Subcutaneous adipose tissue (tissue), 4 donors: ENCODE results near the gene PRPF19. TPM values are rescaled to one million over a fixed set of nuclear protein-coding genes. Genes with fewer than 3 reads are reported as not detected.

ENCODE experiments used
- total RNA-seq, 4 donors: library from RNA; depleted of rRNA; stranded (reverse); fragments of >200 nt; gene quantifications; one replicate each; pipeline ENCODE4 v1.1.0, GENCODE V29; 2016
- TF ChIP-seq, protein P1 (sequence below): fragments of 450-650 bp; IDR thresholded peaks from one replicate; pipeline ENCODE4 v1.5.1; 2016; ENCODE audit warnings: low read depth, mild to moderate bottlenecking, control low read depth, antibody characterized with exemption, moderate library complexity

PRPF19 gene
- total RNA-seq, 4 donors from 2014 or later = 24.3 to 43.2 (median 36.5) TPM

DNA sequence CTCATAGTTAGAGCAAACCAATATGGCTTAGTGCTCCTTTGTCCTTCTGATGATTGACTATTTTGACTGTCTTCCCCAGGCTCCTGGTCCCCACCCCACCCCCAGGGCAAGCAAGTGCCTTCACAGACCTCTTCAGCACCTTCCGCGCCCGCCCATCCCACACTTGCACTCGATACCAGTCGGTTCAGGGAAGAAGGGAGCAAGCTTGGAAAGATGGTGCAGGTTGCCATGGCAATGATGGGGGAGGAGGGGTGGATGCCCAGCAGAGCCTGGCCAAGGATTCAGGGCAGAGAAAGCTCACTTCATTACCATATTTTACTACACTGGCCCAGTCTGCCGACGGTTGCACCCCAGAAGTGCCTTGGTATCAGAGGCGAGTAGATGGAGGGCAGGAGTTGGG lies 20.1 kb upstream of the PRPF19 start:
- TF ChIP-seq, protein P1, sequence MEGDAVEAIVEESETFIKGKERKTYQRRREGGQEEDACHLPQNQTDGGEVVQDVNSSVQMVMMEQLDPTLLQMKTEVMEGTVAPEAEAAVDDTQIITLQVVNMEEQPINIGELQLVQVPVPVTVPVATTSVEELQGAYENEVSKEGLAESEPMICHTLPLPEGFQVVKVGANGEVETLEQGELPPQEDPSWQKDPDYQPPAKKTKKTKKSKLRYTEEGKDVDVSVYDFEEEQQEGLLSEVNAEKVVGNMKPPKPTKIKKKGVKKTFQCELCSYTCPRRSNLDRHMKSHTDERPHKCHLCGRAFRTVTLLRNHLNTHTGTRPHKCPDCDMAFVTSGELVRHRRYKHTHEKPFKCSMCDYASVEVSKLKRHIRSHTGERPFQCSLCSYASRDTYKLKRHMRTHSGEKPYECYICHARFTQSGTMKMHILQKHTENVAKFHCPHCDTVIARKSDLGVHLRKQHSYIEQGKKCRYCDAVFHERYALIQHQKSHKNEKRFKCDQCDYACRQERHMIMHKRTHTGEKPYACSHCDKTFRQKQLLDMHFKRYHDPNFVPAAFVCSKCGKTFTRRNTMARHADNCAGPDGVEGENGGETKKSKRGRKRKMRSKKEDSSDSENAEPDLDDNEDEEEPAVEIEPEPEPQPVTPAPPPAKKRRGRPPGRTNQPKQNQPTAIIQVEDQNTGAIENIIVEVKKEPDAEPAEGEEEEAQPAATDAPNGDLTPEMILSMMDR = no peak

DNA sequence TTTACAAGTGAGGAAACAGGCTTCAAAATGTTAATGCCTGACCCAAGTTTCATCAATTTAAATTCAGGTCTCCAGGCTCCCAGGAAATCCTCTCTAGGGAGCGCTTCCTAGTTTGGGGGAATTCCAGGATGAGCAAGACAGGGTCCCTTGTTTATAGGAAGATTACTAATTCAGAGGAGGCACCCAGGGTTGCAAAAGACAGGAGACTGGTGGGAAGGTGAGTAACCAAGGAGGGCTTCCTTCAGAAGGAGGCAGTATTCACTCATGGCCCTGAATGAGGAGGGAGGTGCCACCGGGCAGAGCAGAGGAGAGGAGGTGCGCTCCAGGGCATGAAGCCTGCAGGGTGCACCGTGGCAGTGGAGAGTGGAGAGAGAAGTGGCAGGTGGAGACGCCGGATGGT lies 19.5 kb upstream of the PRPF19 start:
- TF ChIP-seq, protein P1 = no peak

DNA sequence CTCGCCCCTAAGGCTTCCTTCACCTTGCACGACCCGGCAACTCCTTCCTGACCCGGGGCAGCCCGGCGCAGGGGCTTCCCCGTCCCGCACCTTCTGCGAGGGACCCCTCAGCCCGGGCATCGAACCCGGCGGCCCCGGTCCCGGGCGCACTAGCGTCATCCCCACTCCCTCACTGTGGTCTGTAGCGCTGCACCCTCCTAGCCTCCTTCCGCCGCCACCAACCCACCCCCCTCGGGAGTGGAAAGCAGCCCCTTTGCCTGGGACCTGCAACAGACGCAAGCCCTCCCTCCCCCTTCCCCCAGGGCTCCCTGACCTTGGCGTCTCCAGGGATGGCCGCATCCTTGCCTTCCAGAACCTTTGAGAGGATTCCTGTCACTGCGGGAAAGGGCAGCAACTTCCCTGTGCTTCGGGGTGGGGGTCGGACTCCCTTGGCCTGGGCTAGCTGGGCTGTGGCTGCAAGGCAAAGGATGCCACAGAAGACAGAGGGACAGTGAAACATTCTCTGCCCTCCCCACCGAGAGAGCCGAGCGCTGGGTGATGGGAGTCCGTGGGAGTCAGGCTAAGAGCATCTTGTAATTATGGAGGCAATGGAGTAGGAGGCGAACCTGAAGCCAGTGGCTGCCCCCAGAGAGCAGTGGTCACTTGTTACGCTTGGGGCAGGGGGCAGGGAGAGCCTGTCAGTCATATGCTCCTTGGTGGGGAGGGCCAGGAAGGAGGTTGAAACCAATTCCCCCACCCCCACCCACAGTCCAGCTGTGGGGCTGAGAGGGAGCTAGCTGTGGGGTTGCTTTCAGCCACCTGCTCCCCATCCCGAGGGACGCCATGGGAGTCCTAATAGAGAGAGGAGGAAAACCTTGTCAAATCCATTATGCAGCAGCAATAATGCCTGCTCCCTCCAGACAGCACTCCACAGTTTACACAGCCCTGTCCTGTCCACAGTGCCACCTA lies 18.8 kb upstream of the PRPF19 start:
- TF ChIP-seq, protein P1 = no peak

DNA sequence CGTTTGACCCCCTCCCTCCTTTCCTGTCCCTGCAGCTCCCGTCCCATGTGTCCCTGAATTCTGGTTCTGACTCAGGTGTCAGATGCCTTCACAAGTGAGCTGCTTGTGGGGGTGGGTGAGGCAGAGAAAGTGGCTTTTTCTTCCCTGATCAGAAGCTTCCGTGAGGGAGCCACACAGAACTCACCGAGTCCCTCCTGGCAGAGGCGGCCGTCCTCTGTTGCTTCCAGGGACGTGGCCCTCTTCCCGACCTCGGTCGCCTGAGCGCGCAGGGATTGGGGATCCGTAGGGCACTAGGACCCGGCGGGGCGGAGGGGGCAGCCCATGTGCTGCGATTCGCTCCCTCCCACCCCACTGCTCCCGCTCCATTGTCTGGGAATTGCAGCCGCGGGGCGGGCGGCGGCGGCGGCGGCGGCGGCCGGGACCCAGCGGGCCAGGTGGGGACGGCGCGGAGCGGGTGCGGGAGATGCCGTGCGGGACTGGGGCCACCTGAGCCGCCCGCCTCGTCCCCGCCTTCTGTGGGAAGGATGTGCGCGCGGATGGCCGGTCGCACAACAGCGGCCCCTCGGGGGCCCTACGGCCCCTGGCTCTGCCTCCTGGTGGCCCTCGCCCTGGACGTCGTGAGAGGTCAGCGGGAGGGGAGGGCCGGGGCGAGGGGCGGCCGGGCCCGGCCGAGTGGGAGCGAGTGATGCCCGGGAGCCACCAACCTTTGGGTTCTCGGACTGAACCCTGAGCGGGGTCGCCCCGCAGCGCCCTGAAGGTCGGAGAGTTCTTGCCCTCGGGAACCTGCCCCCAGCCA lies 17.9 kb upstream of the PRPF19 start, which contains the start of gene TMEM132A:
TMEM132A (plus strand) TSS at position 351 of the 796 bp plus-strand sequence; CDS start at position 525, 174 bp downstream.
- TF ChIP-seq, protein P1 = no peak

DNA sequence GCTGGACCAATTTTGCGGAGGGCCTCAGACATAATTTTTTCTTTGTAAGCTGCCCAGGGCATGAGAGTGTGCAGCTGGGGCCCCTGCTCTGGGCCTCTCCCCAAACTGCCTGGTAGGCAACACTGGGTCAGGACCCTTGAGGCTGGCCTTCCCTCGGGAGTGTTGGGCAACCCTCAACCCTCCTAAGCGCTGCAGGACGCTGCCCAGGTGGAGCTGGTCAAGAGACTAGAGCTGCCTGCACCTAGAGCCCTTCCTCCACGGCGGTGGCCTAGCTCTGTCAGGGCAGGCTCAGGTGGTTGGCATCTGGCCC lies 17.4 kb upstream of the PRPF19 start:
- TF ChIP-seq, protein P1 = no peak

DNA sequence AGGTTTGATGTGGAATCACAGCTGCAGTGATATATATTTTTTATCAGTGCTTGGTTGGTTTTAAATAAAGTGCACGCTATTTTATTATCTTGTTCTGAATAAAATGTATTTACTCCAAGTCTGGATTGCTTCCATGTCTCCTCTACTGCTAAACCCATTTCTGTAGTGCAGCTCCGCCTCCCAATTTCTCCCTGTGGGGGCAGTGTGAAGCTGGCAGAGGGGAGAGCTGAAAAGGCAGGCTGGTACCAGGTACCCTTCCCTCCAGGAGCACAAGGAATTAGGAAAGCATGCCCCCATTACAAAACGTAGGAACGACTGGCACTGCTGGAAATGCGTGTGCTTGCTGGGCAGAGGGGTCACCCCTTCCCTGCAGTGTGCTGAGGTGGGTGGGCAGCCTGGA lies 16.9 kb upstream of the PRPF19 start:
- TF ChIP-seq, protein P1 = no peak

DNA sequence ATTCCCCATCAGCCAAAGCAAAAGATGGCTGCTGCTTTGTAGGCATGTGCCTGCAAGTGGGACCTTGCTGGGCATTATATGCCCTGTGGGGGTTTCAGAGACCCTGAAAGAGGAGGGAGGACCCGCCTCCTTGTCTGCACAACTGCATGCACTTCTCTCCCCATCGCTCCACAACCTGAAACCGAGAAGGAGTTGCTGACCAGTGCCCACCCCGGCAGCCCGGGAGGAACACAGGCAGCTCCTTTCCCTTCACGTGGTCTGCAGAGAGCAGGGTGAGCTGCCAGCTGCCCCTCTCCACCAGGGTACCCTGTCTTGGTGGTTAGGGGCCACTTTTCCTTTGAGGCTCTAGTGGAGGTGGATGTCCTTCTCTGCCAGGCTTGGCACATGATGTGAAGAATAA lies 16.5 kb upstream of the PRPF19 start:
- TF ChIP-seq, protein P1 = no peak
